ENCODE data around the gene ESR2.

The ESR2 gene

GRCh38 chr14:64272019-64272418, 22.2 kb downstream of the ESR2 start:
- no peak for DNase-seq (ENCODE audit: low read depth in 4 of 4, low spot score in 1 of 4)

GRCh38 chr14:64266239-64266638, 27.9 kb downstream of the ESR2 start:
- no peak for DNase-seq (ENCODE audit: low read depth in 4 of 4, low spot score in 1 of 4)

- DNase-seq (ENCODE audit: low read depth in 4 of 4, low spot score in 1 of 4): no peak
Measured at GRCh38 chr14:64265222-64265621, 28.9 kb downstream of the ESR2 start.

- DNase-seq (ENCODE audit: low read depth in 4 of 4, low spot score in 1 of 4): no peak
Measured at GRCh38 chr14:64260418-64260817, 33.8 kb downstream of the ESR2 start.

- no peak for DNase-seq (ENCODE audit: low read depth in 4 of 4, low spot score in 1 of 4)
Measured at GRCh38 chr14:64255756-64256155, 38.4 kb downstream of the ESR2 start.

- no peak for DNase-seq (ENCODE audit: low read depth in 4 of 4, low spot score in 1 of 4)
Measured at GRCh38 chr14:64253672-64254071, 40.5 kb downstream of the ESR2 start.

GRCh38 chr14:64249363-64249762, 44.8 kb downstream of the ESR2 start:
- no peak for DNase-seq (ENCODE audit: low read depth in 4 of 4, low spot score in 1 of 4)

GRCh38 chr14:64248689-64249088, 45.5 kb downstream of the ESR2 start:
- DNase-seq (ENCODE audit: low read depth in 4 of 4, low spot score in 1 of 4): no peak

- DNase-seq (ENCODE audit: low read depth in 4 of 4, low spot score in 1 of 4): no peak
Measured at GRCh38 chr14:64247195-64247594, 47.0 kb downstream of the ESR2 start.

GRCh38 chr14:64246688-64247087, 47.5 kb downstream of the ESR2 start:
- no peak for DNase-seq (ENCODE audit: low read depth in 4 of 4, low spot score in 1 of 4)

- no peak for DNase-seq (ENCODE audit: low read depth in 4 of 4, low spot score in 1 of 4)
Measured at GRCh38 chr14:64245491-64245890, 48.7 kb downstream of the ESR2 start.

- no peak for DNase-seq (ENCODE audit: low read depth in 4 of 4, low spot score in 1 of 4)
Measured at GRCh38 chr14:64244279-64244678, 49.9 kb downstream of the ESR2 start.

- no peak for DNase-seq (ENCODE audit: low read depth in 4 of 4, low spot score in 1 of 4)
Measured at GRCh38 chr14:64238631-64239030, 55.5 kb downstream of the ESR2 start.

GRCh38 chr14:64238049-64238448, 56.1 kb downstream of the ESR2 start:
- no peak for DNase-seq (ENCODE audit: low read depth in 4 of 4, low spot score in 1 of 4)

- DNase-seq (ENCODE audit: low read depth in 4 of 4, low spot score in 1 of 4): no peak
Measured at GRCh38 chr14:64235652-64236640, 58.2 kb downstream of the ESR2 start.

GRCh38 chr14:64234877-64235651, 59.1 kb downstream of the ESR2 start:
- no peak for DNase-seq (ENCODE audit: low read depth in 4 of 4, low spot score in 1 of 4)

- no peak for DNase-seq (ENCODE audit: low read depth in 4 of 4, low spot score in 1 of 4)
Measured at GRCh38 chr14:64233531-64234190, 60.5 kb downstream of the ESR2 start.

- no peak for DNase-seq (ENCODE audit: low read depth in 4 of 4, low spot score in 1 of 4)
Measured at GRCh38 chr14:64232944-64233343, 61.2 kb downstream of the ESR2 start.

GRCh38 chr14:64232095-64232838, 61.9 kb downstream of the ESR2 start:
- no peak for DNase-seq (ENCODE audit: low read depth in 4 of 4, low spot score in 1 of 4)

- no peak for DNase-seq (ENCODE audit: low read depth in 4 of 4, low spot score in 1 of 4)
Measured at GRCh38 chr14:64229489-64229888, 64.7 kb downstream of the ESR2 start.

- DNase-seq (ENCODE audit: low read depth in 4 of 4, low spot score in 1 of 4): no peak
Measured at GRCh38 chr14:64227856-64228255, 66.3 kb downstream of the ESR2 start.
